HG03520 (cell line): ENCODE measurements around the gene CDK18.
"Not testable (repeated sequence)": the region's sequence is repeated elsewhere in the genome, so short reads cannot be mapped to it uniquely, and the experiment has no call there.

Experiments
- ATAC-seq: cut with Tn5 transposase; IDR thresholded peaks from one replicate; pipeline ENCODE4 v1.9.1; 2021; ENCODE audit warnings: mild to moderate bottlenecking, moderate library complexity; ENCODE audit not compliant: unreplicated experiment

CDK18 gene

GRCh38 chr1:205504311-205505075 lies at the start of gene CDK18:
CDK18 (plus strand) TSS chr1:205504669; CDS start chr1:205523168, 18,499 bp downstream.
- no peak for ATAC-seq

DNA sequence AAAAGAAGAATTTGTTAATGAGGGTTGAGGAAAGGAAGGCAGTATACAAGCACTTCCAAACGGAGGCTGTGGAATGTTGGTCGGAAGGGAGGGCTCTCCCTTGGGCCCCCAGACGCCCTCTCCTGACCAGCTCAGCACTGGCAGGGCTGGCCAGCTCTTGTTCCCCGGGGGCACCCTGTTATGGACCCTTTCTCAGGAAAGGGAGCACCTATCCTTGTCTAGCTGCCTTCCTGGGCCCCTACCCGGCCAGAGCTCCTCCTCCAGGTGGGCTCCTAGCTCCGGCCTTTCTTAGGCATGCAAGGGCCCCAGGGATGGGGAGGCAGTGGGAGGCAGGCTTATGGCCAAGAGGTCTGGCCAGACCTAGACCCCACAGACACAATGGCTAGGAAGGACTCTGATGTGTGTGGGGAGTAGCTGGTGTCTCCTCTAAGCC lies 49.5 kb upstream of the CDK18 start:
- ATAC-seq: no peak

GRCh38 chr1:205455581-205456382 lies 48.7 kb upstream of the CDK18 start, which contains the start of gene BLACAT1:
BLACAT1 (minus strand) TSS chr1:205456045.
- ATAC-seq: no peak

DNA sequence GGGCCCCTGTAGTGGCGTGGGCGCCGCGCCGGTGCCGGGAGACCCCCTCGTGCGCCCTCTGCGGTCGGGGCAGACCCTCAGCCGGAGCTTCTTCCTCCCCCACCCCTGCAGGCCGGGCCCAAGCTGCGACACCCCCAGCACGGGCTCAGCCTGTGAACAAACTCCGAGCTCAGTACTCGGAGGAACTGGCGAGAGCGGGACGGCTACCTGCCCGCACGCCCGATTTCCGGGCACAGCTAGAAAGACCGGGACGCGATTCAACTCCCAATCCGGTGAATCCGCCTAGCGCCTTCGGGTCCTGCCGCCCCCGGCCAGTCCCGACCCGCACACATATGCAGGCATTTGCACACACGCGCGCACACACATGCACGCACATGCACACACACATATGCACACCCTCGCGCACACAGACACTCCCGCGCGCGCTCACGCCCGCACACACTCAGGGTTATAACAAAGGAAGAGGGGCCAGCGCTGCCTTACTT lies 48.0 kb upstream of the CDK18 start:
- ATAC-seq: no peak

DNA sequence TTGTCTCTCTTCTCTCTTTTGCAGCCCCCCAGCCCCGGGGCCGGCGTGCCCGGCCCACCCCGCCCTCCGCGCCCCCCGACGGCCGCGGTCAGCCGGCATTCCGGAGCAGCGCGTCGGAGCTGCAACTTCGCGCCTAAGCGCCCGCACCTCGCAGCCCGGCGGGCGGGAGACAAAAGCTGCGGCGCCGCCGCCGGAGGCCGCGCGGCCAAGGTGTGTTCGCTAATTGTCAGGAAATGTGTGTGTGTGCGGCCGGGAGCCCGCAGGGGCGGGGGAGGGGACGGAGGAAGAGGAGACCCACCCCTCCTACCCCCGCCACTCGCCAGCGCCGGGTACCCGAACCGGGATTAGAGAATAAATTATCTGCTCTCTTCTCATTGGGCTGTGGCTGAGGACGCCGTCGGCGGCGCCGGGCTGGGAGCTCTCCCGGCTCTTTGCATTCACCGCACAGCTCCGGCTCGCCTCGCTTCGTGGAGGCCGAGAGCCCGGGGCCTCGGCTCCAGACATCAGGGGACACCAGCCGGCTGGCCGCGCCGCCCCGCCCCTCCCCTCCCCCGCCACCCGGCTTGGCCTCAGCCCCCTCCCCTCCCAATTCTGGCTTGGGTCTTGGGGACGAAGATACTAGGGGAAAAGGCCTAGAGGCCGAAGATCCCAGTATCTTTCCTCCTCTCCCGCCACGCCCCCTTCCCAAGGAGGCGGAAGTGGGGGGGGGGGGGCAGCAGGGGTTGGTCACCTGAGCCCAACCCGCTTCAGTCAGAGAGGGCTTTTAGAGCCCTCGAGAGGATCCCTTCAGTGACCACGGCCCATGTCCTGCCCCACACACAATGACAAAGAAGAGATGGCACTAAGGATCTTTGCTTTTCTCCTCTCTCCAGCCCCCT lies 47.4 kb upstream of the CDK18 start:
- ATAC-seq: no peak

DNA sequence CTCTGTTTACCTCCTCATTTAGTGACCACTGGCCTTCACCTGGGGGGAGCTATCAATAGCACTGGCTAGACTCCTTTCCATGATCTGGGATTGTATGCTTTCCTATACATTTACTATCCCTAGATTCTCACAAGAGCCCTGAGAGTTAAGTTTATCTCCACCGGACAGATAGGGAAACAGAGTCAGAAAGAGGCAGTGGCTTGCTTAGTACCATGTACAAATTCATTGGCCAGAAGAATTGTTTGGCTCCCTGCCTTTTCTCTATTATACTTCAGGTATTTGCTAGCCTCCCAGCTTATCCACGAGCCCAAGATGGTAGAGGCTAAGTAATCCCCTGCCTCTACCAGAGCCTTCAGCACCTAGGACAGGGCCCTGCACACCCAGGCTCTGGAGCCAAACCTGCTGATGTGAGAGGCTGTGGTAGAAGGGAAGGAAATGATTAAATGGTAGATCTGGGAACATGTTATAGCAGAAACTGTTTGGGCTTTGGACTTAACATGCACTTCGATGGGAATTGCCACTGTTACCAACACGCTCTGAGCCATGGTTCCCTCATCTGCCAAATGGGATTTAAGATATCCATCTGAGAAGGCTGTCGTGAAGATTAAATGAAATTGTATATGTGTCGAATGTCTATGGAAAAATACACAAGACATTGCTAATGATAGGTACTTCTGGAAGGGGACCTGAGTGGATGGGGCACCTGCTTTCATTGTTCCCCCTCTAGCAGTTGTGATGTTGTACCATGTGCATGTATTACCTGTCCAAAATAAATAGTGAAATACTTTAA lies 45.5 kb upstream of the CDK18 start:
- ATAC-seq: no peak

DNA sequence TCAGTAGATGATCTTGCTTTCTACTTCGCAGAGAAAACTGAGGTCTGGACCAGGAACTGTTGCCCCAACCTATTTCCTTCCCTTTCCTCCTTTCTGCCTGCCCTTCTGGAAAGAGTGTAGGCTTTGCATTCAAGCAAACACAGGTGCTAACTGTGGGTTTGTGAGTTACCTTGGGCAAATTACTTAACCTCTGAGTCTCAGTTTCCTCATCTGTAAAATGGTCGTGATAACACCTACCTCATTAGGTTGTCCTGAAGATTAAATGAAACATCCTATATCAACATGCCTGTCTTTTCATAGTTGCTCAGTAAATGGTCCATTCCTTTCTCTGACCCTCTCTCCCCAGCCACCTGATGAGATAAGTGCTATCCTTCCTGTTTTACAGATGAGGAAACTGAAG lies 39.1 kb upstream of the CDK18 start:
- ATAC-seq: no peak

DNA sequence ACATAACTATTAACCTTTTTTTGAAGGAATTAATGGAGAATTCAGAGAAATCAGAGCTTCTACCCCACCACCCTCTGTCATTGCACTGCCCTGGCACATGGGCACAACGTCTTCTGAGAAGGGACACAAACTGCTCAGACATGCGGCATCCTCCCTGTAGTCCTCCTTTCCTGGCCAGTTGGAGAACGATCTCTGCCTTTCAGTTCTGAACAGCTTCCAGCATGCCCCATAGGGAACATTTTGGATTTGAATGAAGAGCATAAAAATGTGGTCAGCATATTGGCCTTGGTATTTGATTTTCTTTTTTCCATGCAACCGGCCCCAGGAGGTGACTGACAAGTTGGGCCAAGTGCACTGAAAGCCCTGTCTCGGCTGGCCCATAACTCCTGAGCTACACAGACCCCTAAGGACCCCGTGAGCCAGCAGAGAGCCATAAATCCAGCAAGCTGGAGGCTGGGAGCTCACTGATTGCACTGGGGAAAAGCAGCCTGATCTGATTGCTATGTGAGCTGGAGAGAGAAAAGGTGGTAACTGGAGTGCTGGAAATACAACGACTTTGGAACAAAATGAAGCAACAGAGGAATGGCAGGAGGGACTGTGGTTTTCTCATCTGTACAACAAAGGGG lies 37.8 kb upstream of the CDK18 start:
- no peak for ATAC-seq

- ATAC-seq: no peak
Measured at GRCh38 chr1:205470131-205470530, 34.3 kb upstream of the CDK18 start.

DNA sequence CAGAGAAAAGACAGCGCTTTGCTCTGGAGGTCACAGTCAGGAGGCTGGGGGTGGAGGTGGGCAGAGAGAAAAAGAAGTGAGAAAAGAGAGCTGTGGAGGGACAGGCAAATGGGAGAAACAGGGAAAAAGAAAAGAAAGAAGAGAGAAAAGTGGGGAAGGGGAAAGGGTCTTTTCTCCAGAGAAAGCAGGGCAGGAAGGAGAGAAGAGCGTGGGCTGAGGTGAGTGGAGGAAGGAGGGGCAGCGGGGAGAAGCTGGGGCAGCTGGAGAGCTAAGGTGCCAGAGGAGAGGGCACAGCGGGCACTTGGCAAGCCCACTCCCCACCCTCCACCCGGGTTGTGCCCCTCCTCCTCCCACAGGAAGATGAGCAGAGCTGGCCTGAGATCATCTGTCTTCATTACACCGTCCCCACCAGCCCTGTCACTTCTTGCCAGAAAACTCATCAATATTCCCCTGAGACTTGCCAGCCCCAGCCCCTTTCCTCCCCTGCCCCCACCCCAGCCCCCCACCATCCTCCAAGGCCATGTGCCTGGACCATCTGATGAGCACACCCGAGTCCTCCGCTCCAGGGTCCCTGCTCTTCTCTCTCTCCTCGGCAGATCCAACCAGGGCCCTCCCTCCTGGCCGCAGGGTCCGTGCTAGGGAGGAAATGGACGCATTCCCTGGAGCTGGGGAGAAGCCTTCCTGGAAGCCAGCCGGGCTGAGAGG lies 31.6 kb upstream of the CDK18 start:
- ATAC-seq: no peak

GRCh38 chr1:205473475-205473874 lies 31.0 kb upstream of the CDK18 start:
- ATAC-seq: no peak

DNA sequence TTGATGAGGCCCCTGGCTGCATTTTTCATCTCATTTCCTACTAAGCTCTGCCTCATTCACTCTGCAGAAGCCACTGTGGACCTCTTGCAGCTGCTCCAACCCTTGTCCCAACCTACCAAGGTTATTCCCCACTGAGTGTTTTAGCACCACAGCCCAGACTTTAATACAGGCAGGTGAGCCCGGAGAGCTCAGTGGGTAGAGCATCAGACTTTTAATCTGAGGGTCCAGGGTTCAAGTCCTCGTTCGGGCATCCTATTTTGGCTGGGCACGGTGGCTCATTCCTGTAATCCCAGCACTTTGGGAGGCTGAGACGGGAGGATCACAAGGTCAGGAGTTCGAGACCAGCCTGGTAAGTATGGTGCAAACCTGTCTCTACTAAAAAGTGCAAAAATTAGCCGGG lies 30.5 kb upstream of the CDK18 start:
- no peak for ATAC-seq

DNA sequence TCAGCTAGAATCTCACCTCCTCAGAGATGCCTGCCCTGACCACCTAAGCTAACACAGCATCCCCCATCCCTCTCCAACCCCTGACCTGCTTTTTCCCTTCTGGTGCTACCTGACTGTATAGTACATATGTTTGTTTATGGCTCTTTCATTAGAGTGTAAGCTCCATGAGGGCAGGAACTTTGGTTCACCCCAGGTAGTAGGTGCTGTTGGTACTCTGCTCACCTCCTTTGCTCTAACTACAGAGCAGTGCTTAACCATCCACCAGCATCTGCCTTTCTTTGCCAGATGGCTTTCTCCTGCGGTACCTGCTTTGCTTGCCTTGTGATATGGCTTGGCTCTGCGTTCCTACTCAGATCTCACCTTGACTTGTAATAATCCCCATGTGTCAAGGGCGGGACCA lies 29.9 kb upstream of the CDK18 start:
- ATAC-seq: no peak

DNA sequence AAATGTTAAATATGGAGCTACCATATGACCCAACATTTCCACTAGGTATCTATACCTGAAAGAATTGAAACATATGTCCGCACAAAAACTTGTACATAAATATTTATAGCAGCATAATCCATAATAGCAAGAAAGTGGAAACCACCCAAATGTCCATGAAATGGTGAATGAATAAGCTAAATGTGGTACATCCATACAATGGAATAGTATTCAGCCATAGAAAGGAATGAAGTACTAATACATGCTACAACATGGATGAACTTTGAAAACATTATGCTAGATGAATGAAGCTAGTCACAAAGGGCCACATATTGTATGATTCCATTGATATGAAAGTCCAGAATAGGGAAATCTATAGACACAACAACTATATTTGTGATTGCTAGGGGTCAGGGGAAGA lies 28.6 kb upstream of the CDK18 start:
- no peak for ATAC-seq

DNA sequence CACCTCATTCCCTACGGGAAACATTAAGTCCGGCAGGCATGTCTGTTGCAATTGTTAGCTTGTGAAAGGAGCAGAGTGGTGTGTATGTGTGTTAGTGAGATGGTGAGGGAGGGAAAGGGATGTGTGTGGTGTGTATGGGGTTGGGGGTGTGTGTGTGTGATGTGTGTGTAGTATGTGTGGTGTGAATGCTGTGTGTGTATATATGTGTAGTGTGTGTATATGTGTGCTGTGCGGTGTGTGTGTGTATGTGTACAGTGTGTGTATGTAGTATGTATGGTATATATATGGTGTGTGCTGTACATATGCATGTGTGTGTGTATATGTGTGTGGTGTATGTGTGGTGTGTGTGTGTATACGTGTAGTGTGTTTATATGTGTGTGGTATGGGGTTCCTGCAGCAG lies 27.8 kb upstream of the CDK18 start:
- no peak for ATAC-seq

GRCh38 chr1:205477121-205477758 lies 27.2 kb upstream of the CDK18 start:
- no peak for ATAC-seq

DNA sequence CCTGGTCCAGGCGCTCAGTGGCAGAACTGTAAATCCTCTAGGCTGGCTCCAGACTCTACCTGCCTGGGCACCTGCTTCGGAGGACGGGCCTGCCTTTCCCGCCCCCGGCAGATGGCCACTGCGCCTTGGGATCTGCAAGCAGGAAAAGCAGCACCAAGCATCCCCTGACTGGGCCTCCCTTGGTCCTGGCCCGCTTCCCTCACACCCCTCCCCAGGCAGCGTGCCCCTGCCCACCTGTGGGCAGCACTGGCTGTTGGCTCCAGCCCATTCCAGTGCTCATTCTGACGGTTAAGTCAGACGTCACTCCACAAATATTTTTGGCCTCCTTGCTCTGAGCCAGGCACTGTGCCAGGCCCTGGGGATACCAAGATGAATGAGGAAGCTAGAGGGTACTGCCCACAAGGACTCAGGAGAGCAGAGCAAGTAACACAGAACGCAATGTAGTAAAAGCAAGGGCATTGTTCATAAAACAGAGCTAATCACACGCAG lies 26.7 kb upstream of the CDK18 start:
- ATAC-seq: no peak

DNA sequence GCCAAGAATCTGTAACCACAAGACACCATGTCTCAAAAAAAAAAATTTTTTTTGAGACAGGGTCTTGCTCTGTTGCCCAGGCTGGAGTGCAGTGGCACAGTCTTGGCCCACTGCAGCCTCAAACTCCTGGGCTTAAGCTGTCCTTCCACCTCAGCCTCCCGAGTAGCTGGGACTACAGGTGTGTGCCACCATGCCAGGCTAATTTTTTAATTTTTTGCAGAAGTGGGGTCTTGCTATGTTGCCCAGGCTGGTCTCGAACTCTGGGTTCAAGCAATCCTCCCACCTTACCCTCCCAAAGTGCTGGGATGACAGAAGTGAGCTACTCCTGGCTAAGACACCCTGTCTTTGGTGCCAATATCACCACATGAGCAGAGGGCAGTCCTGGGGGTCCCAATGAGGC lies 25.5 kb upstream of the CDK18 start:
- ATAC-seq: not testable (repeated sequence)
